T follicular helper cell (primary cell): ENCODE results near the gene GALM.
"Not testable (repeated sequence)": the region's sequence is repeated elsewhere in the genome, so short reads cannot be mapped to it uniquely, and the experiment has no call there.

Experiments used
- DNase-seq: peaks from one replicate; pipeline ENCODE4 v3.0.0-alpha.2; 2020; ENCODE audit warnings: low read depth

GALM gene

DNA sequence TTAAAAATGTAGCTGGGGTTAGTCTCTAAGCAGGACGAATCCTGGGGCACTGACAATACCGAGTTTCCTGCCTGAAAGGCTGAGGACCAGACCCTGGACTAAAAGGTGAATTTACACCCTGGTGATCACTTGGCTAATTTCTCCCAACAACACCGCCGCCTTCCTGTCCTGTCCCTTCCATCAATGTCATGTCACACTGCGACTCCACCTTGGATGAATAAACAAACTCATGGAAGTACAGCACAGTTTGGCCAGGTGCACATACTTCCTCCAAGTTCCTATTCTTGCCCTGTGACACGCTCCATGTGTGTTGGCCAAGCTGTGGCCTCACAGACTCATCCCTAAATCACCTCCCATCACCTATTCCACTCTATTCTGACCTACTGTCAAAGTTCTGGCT lies 15.9 kb upstream of the GALM start:
- no peak for DNase-seq

DNA sequence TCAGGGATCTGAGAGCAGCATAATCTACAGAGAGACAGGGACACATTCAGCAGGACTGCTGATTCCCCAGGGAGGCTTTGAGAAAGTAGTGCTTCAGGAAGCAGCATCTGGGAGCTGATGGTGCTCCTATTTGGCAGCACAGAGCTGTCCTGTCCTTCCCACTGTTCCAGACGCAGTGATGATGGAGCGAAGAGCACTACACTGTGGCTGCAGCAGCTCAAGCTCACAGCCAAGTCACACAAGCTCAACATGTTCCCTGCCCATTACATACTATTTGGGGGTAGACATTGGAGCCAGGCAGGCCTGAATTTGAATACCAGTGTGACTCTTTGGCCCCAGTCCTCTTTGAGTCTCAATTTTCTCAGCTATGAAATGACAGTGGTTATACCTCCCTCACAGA lies 15.2 kb upstream of the GALM start:
- no peak for DNase-seq

DNA sequence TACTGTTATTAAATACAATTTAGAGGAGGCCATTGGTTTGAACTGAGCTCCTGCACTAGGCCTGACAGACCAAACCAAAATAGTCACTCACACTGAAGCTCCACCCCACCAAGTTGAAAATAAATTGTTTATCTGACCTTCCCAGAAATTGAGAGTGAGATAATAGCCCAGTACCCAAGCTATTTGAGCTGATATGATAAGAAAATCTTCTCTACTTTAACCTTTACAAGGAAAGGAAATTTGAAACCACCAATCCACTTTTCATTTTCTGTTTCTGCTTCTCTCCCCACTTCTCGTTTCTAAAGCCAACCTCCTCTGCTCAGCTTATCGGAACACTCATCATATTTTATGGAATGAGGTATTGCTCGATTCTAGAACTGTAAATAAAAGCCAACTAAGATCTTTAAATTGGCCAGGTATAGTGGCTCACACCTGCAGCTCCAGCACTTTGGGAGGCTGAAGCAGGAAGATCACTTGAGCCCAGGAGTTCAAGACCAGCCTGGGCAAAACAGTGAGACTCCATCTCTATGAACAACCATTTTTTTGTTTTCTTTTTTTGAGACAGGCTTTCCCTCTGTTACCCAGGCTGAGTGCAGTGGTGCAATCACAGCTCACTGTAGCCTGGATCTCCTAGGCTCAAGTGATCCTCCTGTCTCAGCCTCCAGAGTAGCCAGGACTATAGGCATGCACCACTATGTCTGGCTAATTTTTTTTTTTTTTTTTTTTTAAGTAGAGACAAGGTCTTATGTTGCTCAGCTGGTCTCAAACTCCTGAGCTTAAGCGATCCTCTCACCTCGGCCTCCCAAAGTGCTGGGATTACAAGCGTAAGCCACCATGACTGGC lies 13.3 kb upstream of the GALM start:
- DNase-seq: no peak

GRCh38 chr2:38653380-38653714 lies 12.6 kb upstream of the GALM start:
- DNase-seq: no peak

DNA sequence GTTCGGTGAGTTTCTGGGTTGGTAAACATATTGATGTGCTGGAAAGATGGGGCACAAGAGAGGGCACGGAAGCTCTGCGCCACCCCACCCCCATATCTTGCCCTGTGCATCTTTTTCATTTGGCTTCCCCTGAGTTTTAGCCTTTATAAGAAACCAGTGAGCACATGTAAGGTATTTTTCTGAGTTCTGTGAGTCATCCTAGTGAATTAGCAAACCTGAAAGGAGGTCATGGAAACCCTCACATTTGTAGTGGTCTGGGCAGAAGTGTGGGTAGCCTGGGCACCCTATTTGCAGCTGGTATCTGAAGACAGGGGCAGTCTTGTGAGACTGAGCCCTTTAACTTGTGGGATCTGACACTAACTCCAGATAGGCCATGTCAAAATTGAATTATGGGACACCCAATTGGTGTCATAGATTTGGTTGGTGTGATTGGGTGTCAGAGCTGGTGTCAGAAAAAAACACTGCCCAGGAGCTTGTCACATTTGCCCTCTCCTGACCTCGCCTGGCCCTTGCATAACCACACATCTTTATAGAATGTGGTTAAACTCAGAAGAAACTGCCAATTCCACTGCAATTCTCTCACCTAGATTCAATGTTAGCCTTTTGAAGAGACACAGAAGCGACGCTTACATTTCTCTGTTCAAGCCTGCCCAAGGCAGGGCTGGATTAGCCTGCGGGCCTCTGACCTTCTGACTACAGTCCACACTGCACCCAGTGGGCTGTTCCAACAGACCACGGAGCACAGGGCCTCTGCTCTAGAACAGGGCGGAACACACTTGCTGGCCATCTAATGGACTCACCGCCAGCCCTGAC lies 12.0 kb upstream of the GALM start:
- DNase-seq: no peak

- no peak for DNase-seq
Observed at GRCh38 chr2:38654528-38655381, 11.2 kb upstream of the GALM start.

GRCh38 chr2:38655441-38655840 lies 10.5 kb upstream of the GALM start:
- DNase-seq: no peak

DNA sequence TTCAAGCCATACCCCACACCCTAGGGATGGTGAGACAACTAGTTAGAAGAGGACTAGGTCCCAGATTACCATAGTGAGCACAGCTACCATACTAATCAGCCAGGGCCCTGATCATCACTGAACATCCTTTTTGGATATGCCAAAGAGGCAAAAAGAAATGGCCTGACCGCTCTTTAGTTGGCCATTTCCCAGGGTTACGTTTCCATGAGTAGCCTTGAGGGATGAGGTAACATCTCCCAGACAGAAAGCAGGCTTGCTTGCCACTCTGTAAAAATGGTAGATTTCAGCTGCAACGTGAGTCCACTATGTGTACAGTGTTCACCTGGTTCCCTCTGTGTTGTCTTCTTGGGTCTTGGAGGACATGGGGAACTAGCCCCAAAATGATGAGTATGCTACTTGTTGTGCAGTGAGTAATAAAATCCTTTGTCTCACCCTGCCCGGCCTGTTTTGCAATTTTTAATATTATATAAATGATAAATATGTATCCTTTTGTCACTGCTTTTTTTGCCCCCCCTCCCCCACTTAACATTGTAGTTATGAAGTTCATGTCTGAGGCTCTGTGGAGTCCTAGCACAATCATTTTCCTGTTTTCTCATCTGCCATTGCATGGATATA lies 8.9 kb upstream of the GALM start:
- no peak for DNase-seq

- DNase-seq: no peak
Observed at GRCh38 chr2:38658613-38659012, 7.3 kb upstream of the GALM start.

GRCh38 chr2:38659115-38659514 lies 6.8 kb upstream of the GALM start:
- no peak for DNase-seq

DNA sequence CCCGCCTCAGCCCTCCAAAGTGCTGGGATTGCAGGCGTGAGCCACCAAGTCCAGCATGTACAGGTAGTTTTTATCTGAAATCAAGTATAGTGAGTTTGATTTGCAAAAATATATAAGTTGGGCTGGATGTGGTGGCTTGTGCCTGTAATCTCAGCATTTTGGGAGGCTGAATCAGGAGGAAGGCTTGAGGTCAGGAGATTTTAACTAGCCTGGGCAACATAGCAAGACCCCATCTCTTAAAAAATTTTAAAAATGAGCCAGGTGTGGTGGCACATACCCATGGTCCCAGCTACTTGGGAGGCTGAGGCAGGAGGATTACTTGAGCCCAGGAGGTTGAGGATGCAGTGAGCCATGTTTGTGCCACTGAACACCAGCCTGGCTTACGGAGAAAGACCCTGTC lies 5.6 kb upstream of the GALM start:
- no peak for DNase-seq

- DNase-seq: no peak
Observed at GRCh38 chr2:38661306-38661705, 4.6 kb upstream of the GALM start.

- no peak for DNase-seq
Observed at GRCh38 chr2:38666556-38666910, 619 bp downstream of the GALM start.

GRCh38 chr2:38668092-38668491 lies 2.2 kb downstream of the GALM start:
- no peak for DNase-seq

DNA sequence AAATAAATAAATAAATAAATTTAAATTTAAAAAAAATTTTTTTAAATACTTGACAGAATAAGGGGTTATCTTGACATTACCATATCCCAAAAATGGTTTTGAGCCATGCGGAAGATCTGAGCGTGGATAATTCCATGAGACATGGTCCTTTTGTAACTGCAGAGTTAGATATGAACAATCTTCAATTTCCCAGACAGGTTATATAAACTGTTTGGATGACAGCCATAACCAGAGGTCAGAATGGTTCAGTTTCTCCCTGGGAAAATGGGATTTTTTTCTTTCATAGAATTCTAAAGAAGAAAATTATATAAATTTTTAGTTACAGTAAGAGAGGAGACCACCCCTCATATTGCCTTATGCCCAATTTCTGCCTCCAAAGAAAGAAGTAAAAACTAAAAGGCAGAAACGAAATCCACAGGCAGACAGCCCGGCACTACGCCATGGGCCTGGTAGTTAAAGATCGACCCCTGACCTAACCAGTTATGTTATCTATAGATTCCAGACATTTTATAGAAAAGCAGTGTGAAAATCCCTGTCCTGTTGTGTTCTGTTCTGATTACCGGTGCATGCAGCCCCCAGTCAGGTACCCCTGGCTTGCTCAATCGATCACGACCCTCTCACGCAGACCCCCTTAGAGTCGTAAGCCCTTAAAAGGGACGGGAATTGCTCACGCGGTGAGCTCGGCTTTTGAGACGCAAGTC lies 3.0 kb downstream of the GALM start:
- no peak for DNase-seq

GRCh38 chr2:38671303-38671702 lies 5.4 kb downstream of the GALM start:
- DNase-seq: no peak

GRCh38 chr2:38671946-38672345 lies 6.0 kb downstream of the GALM start:
- no peak for DNase-seq

DNA sequence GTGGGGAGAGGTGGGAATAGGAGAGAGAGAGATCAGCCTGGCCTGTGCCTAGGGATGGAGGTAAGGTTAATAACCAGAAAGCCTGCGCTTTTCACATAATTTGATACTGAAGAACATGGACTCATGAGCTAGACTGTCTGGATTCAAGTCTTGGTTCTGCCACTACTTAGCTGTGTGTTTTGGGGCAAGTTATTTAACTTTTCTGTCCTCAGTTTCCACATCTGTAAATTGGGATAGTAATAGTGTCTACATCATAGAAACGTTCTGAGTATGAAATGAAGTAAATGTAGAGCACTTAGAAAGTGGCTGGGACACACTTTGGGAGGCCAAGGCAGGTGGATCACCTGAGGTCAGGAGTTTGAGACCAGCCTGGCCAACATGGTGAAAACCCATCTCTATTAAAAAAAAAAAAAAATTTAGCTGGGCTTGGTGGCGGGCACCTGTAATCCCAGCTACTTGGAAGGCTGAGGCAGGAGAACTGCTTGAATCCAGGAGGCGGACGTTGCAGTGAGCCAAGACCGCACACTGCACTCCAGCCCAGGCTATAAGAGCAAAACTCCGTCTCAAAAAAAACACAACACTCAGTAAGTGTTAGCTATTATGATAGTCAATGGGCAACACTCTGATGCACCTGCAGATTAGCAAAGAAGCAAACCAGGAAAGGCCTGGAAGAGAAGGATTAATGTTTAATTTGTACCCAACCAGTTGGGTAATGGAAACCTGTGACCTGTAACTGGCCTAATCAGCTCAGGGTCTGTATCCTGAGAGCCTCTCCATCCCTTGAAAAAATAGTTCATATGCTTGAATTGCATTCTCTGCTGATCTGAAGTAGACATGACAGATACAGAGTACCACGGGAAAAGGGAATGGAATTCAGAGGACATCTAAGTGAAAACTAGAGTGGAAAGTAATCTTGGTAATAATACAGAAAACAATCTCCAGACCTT lies 6.8 kb downstream of the GALM start:
- no peak for DNase-seq

DNA sequence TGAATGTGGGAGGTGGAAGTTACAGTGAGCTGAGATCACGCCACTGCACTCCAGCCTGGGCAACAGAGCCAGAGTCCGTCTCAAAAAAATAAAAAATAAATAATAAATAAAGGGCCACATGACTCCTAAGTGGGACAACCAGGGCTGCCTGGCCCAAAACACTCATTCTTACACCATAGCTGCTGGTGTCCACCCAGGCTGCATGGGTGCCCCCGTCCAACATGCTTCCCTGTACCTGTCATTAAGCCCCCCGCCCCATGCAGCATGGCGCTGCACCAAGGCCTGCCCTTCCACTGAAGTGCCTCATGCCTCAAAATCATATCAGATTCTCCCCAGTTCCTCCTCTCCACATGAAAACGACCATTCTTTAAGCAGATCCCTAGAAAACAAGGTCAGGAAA lies 10.8 kb downstream of the GALM start:
- no peak for DNase-seq

DNA sequence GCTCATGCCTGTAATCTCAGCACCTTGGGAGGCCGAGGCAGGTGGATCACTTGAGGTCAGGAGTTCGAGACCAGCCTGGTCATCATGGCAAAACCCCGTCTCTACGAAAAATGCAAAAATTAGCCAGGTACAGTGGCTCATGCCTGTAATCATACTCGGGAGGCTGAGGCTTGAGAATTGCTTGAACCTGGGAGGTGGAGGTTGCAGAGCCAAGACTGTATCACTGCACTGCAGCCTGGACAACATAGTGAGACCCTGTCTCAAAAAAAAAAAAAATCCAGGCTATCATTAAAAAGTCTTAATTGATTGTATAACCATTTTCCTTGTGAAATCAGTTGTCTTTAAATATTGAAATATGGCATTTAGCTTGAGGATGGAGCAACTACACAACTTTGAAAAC lies 15.0 kb downstream of the GALM start:
- DNase-seq: not testable (repeated sequence)
